Smooth muscle cell (in vitro differentiated cells): Measurements from ENCODE around the gene CCDC149. TPM values are rescaled to one million over a fixed set of nuclear protein-coding genes. Genes with fewer than 3 reads are reported as not detected.

Experiments used
- DNase-seq: peaks from one replicate; lab custom pipeline; 2025; ENCODE audit not compliant: unreplicated experiment; lab: John Stamatoyannopoulos, UW
- H2AFZ ChIP-seq: fragments of 200-600 bp; sonication (generic); 2 replicates; pipeline ENCODE4 v1.6.0; 2016; ENCODE audit warnings: antibody characterized with exemption, low read depth, mild to moderate bottlenecking
- H3F3A ChIP-seq: fragments of 200-600 bp; sonication (generic); 2 replicates; pipeline ENCODE4 v1.6.0; 2017; ENCODE audit warnings: antibody characterized with exemption, low read depth
- H3K27ac ChIP-seq: fragments of 200-600 bp; sonication (generic); 2 replicates; pipeline ENCODE4 v1.5.1; 2016; ENCODE audit warnings: low read depth, mild to moderate bottlenecking
- H3K27me3 ChIP-seq: fragments of 200-600 bp; sonication (generic); 2 replicates; pipeline ENCODE4 v1.6.1; 2016; ENCODE audit warnings: low read depth, mild to moderate bottlenecking
- H3K36me3 ChIP-seq: fragments of 200-600 bp; sonication (generic); 2 replicates; pipeline ENCODE4 v1.5.1; 2016; ENCODE audit warnings: low read depth
- H3K4me1 ChIP-seq: fragments of 200-600 bp; sonication (generic); 2 replicates; pipeline ENCODE4 v1.5.1; 2016; ENCODE audit warnings: low read depth
- H3K4me2 ChIP-seq: fragments of 200-600 bp; sonication (generic); 2 replicates; pipeline ENCODE4 v1.6.0; 2016; ENCODE audit warnings: mild to moderate bottlenecking
- H3K4me3 ChIP-seq: fragments of 200-600 bp; sonication (generic); 2 replicates; pipeline ENCODE4 v1.5.1; 2016; ENCODE audit warnings: mild to moderate bottlenecking
- H3K79me2 ChIP-seq: fragments of 200-600 bp; sonication (generic); 2 replicates; pipeline ENCODE4 v1.6.0; 2016; ENCODE audit warnings: low read depth, mild to moderate bottlenecking
- H3K9ac ChIP-seq: fragments of 200-600 bp; sonication (generic); 2 replicates; pipeline ENCODE4 v1.6.0; 2016; ENCODE audit warnings: low read depth
- H3K9me3 ChIP-seq: fragments of 200-600 bp; sonication (generic); replicated peaks from 2 replicates; pipeline ENCODE4 v1.5.1; 2016; ENCODE audit warnings: low read depth
- H4K20me1 ChIP-seq: fragments of 200-600 bp; sonication (generic); 2 replicates; pipeline ENCODE4 v1.6.0; 2016; ENCODE audit warnings: low read depth
- WGBS: methylation state at CpG from one replicate; pipeline ENCODE4 v1.1.7; 2016; ENCODE audit warnings: low lambda C conversion rate; 5-methylcytosine and 5-hydroxymethylcytosine counted together
- polyA plus RNA-seq: library from polyadenylated mRNA; unstranded; fragments of >200 nt; fragmentation: Nextera tagmentation; extraction: Ambion mirVana; gene quantifications from 2 replicates; pipeline ENCODE4 v1.2.1, GENCODE V29; 2016
- total RNA-seq: library from RNA; depleted of rRNA; stranded (reverse); fragments of >200 nt; gene quantifications from 2 replicates; pipeline ENCODE4 v1.2.3, GENCODE V29; 2014
- TF ChIP-seq, protein P1 (sequence below): fragments of 200-600 bp; sonication (generic); IDR thresholded peaks from 2 replicates; pipeline ENCODE4 v1.5.1; 2017; ENCODE audit warnings: borderline replicate concordance, mild to moderate bottlenecking, antibody characterized with exemption; ENCODE audit not compliant: insufficient read depth, poor library complexity, severe bottlenecking

CCDC149 gene
- total and polyA plus RNA-seq, 2 experiments from 2014 or later, result 5.5 to 10.7 TPM

DNA sequence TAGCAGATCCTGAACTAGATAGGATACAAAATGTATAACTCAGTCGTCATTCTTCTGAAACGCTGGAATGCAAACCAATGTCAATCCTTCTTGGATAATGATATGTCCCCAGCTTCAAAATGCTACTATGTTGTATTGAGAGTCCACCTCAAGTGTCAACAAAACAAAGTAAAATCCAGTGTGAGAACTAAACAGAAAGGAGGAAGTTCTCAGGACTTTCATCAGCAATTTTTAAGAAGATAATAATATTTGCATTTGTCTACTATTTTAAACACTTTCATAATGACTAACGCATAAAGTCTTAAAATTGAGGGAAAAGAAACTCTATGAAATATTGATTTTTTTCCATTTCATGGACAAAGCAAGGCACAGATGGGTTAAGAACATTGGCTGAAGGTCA lies 81.2 kb downstream of the CCDC149 start:
- peaks cover 5% of the 10 kb centered on the region for H3K36me3 ChIP-seq
- H3K27me3 ChIP-seq, result no peaks in the 10 kb centered on the region
- DNase-seq, result no peak
- H3K9ac ChIP-seq, result no peak overlapping the region
- H3K4me3 ChIP-seq, result no peak overlapping the region
- no peaks in the 10 kb centered on the region for H4K20me1 ChIP-seq
- 98% methylated on average over 3 of the region's 3 CpGs for WGBS
- no peaks in the 10 kb centered on the region for H3K4me1 ChIP-seq
- no peak overlapping the region for H3K27ac ChIP-seq
- H3K79me2 ChIP-seq, result no peaks in the 10 kb centered on the region
- H3F3A ChIP-seq, result no peaks in the 10 kb centered on the region
- H3K4me2 ChIP-seq, result no peak overlapping the region
- no peaks in the 10 kb centered on the region for H3K9me3 ChIP-seq
- H2AFZ ChIP-seq, result no peak overlapping the region
- TF ChIP-seq, protein P1, sequence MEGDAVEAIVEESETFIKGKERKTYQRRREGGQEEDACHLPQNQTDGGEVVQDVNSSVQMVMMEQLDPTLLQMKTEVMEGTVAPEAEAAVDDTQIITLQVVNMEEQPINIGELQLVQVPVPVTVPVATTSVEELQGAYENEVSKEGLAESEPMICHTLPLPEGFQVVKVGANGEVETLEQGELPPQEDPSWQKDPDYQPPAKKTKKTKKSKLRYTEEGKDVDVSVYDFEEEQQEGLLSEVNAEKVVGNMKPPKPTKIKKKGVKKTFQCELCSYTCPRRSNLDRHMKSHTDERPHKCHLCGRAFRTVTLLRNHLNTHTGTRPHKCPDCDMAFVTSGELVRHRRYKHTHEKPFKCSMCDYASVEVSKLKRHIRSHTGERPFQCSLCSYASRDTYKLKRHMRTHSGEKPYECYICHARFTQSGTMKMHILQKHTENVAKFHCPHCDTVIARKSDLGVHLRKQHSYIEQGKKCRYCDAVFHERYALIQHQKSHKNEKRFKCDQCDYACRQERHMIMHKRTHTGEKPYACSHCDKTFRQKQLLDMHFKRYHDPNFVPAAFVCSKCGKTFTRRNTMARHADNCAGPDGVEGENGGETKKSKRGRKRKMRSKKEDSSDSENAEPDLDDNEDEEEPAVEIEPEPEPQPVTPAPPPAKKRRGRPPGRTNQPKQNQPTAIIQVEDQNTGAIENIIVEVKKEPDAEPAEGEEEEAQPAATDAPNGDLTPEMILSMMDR, result no peak

DNA sequence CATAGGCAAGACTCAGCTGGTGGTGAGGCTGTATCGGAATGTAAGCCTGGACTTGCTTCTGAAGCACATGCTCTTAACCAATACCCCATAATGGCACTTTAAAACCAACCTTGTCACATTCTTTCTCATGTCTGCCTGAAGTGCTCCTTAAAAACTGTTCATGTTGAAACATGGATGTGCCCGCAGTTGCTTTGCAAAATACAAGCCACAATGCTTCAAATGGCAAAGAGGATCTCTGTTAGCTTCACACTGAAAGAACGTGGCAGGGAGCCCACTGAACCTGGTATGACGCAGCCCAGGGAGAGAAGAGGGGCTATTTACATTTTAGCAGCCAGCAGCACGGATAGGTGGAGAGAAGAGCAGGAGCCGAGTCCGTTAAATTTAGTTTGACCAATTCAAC lies 88.1 kb downstream of the CCDC149 start:
- no peak overlapping the region for H2AFZ ChIP-seq
- H3K4me2 ChIP-seq, result no peak overlapping the region
- H3K4me3 ChIP-seq, result no peak overlapping the region
- no peaks in the 10 kb centered on the region for H4K20me1 ChIP-seq
- H3K79me2 ChIP-seq, result no peaks in the 10 kb centered on the region
- H3K27ac ChIP-seq, result no peak overlapping the region
- H3K4me1 ChIP-seq, result no peaks in the 10 kb centered on the region
- H3K27me3 ChIP-seq, result no peaks in the 10 kb centered on the region
- H3F3A ChIP-seq, result no peaks in the 10 kb centered on the region
- DNase-seq, result no peak
- TF ChIP-seq, protein P1, result no peak
- 78% methylated on average over 7 of the region's 7 CpGs for WGBS
- H3K9ac ChIP-seq, result no peak overlapping the region
- no peaks in the 10 kb centered on the region for H3K9me3 ChIP-seq
- no peaks in the 10 kb centered on the region for H3K36me3 ChIP-seq

DNA sequence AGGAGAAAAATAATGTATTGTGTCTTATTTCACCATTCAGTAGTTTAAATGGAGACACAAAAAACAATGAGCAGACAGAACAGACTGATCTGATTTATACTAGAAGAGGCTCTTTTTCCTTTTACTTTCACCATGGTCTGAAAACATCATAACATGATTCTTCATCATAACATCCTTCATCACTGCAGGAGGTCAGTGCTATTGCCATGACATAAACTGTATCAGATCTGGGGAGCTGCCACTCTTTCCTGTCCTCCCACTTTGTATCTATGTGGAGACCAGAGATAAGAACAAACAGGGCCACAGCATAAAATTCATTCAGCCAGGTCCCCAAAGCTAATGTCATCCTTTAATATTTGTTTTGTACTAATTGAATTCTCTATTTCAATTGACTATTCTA lies 92.3 kb downstream of the CCDC149 start:
- TF ChIP-seq, protein P1, result no peak
- Histone ChIP-seq H3F3A (no peaks in the 10 kb centered on the region), H3K27ac (no peak overlapping the region), H4K20me1 (no peaks in the 10 kb centered on the region), H3K27me3 (no peaks in the 10 kb centered on the region), H3K4me1 (peaks cover 6% of the 10 kb centered on the region), H3K9ac (no peak overlapping the region), H3K79me2 (no peaks in the 10 kb centered on the region), H2AFZ (no peak overlapping the region), H3K4me2 (no peak overlapping the region), H3K9me3 (no peaks in the 10 kb centered on the region), H3K4me3 (no peak overlapping the region), H3K36me3 (no peaks in the 10 kb centered on the region)
- no peak for DNase-seq

DNA sequence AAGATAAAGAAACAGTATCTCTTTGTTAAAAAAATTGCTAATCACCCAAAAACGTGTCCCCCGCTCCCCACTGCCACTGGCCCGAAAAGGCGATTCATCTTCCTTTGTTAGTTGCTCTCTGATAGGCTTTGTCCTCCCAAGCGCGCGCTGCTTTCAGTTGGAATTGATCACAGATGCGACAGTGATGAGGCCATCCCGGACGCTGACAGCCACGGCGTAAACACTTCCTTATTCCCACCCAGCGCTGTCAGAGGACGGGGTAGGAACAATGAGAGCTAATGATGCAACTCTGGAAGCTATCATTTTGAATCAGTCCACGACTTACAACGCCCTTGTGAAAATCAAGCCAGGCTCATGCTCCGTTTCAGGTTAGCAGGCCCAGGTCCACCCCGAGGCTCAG lies 96.0 kb downstream of the CCDC149 start:
- WGBS, result 89% methylated on average over 18 of the region's 18 CpGs
- Histone ChIP-seq H3K9me3 (no peaks in the 10 kb centered on the region), H2AFZ (no peak overlapping the region), H3K36me3 (no peaks in the 10 kb centered on the region), H3K79me2 (no peaks in the 10 kb centered on the region), H3K4me2 (no peak overlapping the region), H3K27ac (no peak overlapping the region), H3K4me1 (peaks cover 7% of the 10 kb centered on the region), H3K9ac (no peak overlapping the region), H3K4me3 (no peak overlapping the region), H4K20me1 (no peaks in the 10 kb centered on the region), H3F3A (no peaks in the 10 kb centered on the region), H3K27me3 (no peaks in the 10 kb centered on the region)
- no peak for DNase-seq
- TF ChIP-seq, protein P1, result no peak
